Natural killer cell (primary cell): ENCODE measurements around the gene SACM1L. TPM values are rescaled to one million over a fixed set of nuclear protein-coding genes. Genes with fewer than 3 reads are reported as not detected.

Source experiments
- ATAC-seq, 3 donors: fragments of 150-1000 bp in 2 of 3; fragments of 200-7000 bp in 1 of 3; cut with Tn5 transposase; 1 replicate in 1 of 3; 2 replicates in 2 of 3; pipeline ENCODE4 v1.10.0; 2021; ENCODE audit warnings: mild to moderate bottlenecking in 2 of 3, moderate library complexity in 2 of 3
- DNase-seq, 2 donors: peaks; one replicate each; pipeline versions ENCODE4 v3.0.0 to v3.0.0-alpha.2; 2013 to 2021; ENCODE audit warnings: mixed read lengths in 1 of 2
- H3K27ac ChIP-seq: one replicate; pipeline ENCODE4 v1.5.1; 2013; ENCODE audit warnings: mild to moderate bottlenecking, low read length
- H3K27me3 ChIP-seq: one replicate; pipeline ENCODE4 v1.6.1; 2013; ENCODE audit warnings: low read length; ENCODE audit not compliant: control insufficient read depth, insufficient read depth
- H3K36me3 ChIP-seq: one replicate; pipeline ENCODE4 v1.6.1; 2013; ENCODE audit warnings: low read length; ENCODE audit not compliant: control insufficient read depth, insufficient read depth
- H3K4me1 ChIP-seq: one replicate; pipeline ENCODE4 v1.6.1; 2013; ENCODE audit warnings: low read length; ENCODE audit not compliant: control insufficient read depth, insufficient read depth
- H3K4me3 ChIP-seq: one replicate; pipeline ENCODE4 v1.5.1; 2013; ENCODE audit warnings: low read length
- H3K9me3 ChIP-seq: one replicate; pipeline ENCODE4 v1.6.1; 2013; ENCODE audit warnings: low read length; ENCODE audit not compliant: control insufficient read depth, insufficient read depth
- H3K27ac Mint-ChIP-seq, 2 donors: one replicate each; pipeline ENCODE4 v1.8.0; 2022; ENCODE audit warnings: mild to moderate bottlenecking in 2 of 2, mixed read lengths in 2 of 2, moderate library complexity in 1 of 2
- H3K27me3 Mint-ChIP-seq, 2 donors: one replicate each; pipeline ENCODE4 v1.8.0; 2022; ENCODE audit warnings: low read depth in 2 of 2, mixed read lengths in 2 of 2
- H3K36me3 Mint-ChIP-seq: one replicate; pipeline ENCODE4 v1.8.0; 2022; ENCODE audit warnings: mixed read lengths
- H3K4me1 Mint-ChIP-seq, 2 donors: one replicate each; pipeline ENCODE4 v1.8.0; 2022; ENCODE audit warnings: mixed read lengths in 2 of 2
- H3K4me3 Mint-ChIP-seq: one replicate; pipeline ENCODE4 v1.8.0; 2022; ENCODE audit warnings: mild to moderate bottlenecking, moderate library complexity, mixed read lengths
- H3K9me3 Mint-ChIP-seq, 2 donors: one replicate each; pipeline ENCODE4 v1.8.0; 2022; ENCODE audit warnings: mixed read lengths in 2 of 2
- WGBS: methylation state at CpG from one replicate; pipeline ENCODE4 v1.1.7; 2013; ENCODE audit warnings: missing lambda C conversion rate; ENCODE audit not compliant: insufficient coverage; 5-methylcytosine and 5-hydroxymethylcytosine counted together
- intact Hi-C: fragments of 100-400 bp; cut with micrococcal nuclease; formaldehyde crosslinking; loops from one replicate; pipeline ENCODE4 v1.14.2; 2022
- total RNA-seq, 4 donors: library from RNA; stranded (reverse); fragments of 120-200 nt in 1 of 4; gene quantifications; one replicate each; pipeline versions ENCODE4 v1.2.3 to v1.2.4, GENCODE V29; 2013 to 2022
- TF ChIP-seq, protein P1 (sequence below): fragments of 200-600 bp; IDR thresholded peaks from one replicate; pipeline ENCODE4 v1.8.0; 2022; ENCODE audit warnings: antibody characterized with exemption

SACM1L gene
- total RNA-seq, 3 donors from 2014 or later (not counting 1 experiment from before 2014, with no cell fraction given), result 93.2 to 110 (median 93.9) TPM

DNA sequence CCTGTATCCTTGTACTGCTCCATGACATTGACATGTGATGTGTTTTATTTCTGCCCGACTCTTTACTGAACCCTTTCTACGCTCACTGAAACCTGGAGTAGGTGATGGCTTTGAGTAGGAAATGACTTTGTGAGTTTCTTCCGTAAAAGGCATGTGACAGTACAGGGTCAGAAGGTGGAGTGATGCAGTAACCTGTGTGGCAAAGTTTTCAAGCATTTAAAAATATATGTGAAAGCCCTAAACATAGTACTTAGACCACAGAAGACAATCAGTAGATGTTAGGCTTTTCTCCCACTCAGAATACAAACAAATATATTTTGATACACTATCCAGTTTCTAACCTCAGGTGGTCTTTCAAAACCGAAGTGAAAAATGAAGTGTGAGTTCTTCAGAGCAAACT, 31.3 kb upstream of the SACM1L start:
- intact Hi-C loops, result loop anchor here (2.0 kb wide), 1 partner anchor 617 kb away; no protein-coding TSS in a partner anchor
- H3K27me3 Mint-ChIP-seq, result no peaks in the 10 kb centered on the region
- Histone ChIP-seq H3K27ac (no peak overlapping the region), H3K4me3 (no peak overlapping the region), H3K9me3 (no peaks in the 10 kb centered on the region), H3K27me3 (no peaks in the 10 kb centered on the region), H3K4me1 (peaks cover 3% of the 10 kb centered on the region), H3K36me3 (peaks cover 2% of the 10 kb centered on the region)
- ATAC-seq (no peak), DNase-seq (no peak)
- H3K4me1 Mint-ChIP-seq, result peaks cover 10 to 14% of the 10 kb centered on the region in 2 donors
- H3K27ac Mint-ChIP-seq, result no peak overlapping the region
- no peaks in the 10 kb centered on the region for H3K9me3 Mint-ChIP-seq
- TF ChIP-seq, protein P1, sequence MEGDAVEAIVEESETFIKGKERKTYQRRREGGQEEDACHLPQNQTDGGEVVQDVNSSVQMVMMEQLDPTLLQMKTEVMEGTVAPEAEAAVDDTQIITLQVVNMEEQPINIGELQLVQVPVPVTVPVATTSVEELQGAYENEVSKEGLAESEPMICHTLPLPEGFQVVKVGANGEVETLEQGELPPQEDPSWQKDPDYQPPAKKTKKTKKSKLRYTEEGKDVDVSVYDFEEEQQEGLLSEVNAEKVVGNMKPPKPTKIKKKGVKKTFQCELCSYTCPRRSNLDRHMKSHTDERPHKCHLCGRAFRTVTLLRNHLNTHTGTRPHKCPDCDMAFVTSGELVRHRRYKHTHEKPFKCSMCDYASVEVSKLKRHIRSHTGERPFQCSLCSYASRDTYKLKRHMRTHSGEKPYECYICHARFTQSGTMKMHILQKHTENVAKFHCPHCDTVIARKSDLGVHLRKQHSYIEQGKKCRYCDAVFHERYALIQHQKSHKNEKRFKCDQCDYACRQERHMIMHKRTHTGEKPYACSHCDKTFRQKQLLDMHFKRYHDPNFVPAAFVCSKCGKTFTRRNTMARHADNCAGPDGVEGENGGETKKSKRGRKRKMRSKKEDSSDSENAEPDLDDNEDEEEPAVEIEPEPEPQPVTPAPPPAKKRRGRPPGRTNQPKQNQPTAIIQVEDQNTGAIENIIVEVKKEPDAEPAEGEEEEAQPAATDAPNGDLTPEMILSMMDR, result no peak
- 88% methylated on average over 3 of the region's 4 CpGs for WGBS
- H3K36me3 Mint-ChIP-seq, result no peaks in the 10 kb centered on the region
- no peak overlapping the region for H3K4me3 Mint-ChIP-seq

- Histone ChIP-seq H3K36me3 (peaks cover 2% of the 10 kb centered on the region), H3K27me3 (no peaks in the 10 kb centered on the region), H3K27ac (no peak overlapping the region), H3K4me3 (no peak overlapping the region), H3K9me3 (no peaks in the 10 kb centered on the region), H3K4me1 (peaks cover 13% of the 10 kb centered on the region)
- Mint-ChIP-seq H3K4me1 (peaks cover 15 to 16% of the 10 kb centered on the region in 2 donors), H3K36me3 (no peaks in the 10 kb centered on the region), H3K9me3 (no peaks in the 10 kb centered on the region), H3K27me3 (no peaks in the 10 kb centered on the region), H3K27ac (peak overlapping the region; percentile 50 to 57), H3K4me3 (no peak overlapping the region)
- DNase-seq (peak in 1 of 2 donors; percentile 71), ATAC-seq (no peak)
- TF ChIP-seq, protein P1, result peak; percentile 83
- intact Hi-C loops, result loop anchor here (5.0 kb wide), 1 partner anchor 68 kb away; the partner anchor contains the start of gene LIMD1
- WGBS, result 79% methylated on average over 16 of the region's 19 CpGs
Measured at GRCh38 chr3:45659661-45660566, 29.3 kb upstream of the SACM1L start.

DNA sequence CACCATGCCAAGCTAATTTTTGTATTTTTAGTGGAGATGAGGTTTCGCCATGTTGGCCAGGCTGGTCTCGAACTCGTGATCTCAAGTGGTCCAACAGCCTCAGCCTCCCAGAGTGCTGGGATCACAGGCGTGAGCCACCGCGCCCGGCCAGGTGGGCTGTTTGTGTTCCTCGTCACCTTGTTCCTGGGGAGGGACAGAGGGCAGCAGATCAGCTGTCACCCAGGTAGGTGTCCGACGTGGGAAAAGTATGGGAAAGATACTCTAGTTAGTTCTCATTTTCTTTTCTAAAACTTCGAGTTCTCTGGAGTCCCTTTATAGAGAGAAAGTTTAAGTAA, 28.7 kb upstream of the SACM1L start:
- no peak overlapping the region for H3K27ac ChIP-seq
- WGBS, result 97% methylated on average over 11 of the region's 11 CpGs
- DNase-seq, result no peak
- H3K4me3 ChIP-seq, result no peak overlapping the region
- H3K27me3 Mint-ChIP-seq, result no peaks in the 10 kb centered on the region
- no peaks in the 10 kb centered on the region for H3K36me3 Mint-ChIP-seq
- intact Hi-C loops, result loop anchor here (5.0 kb wide), 1 partner anchor 68 kb away; the partner anchor contains the start of gene LIMD1
- no peak for ATAC-seq
- H3K4me3 Mint-ChIP-seq, result no peak overlapping the region
- no peaks in the 10 kb centered on the region for H3K9me3 ChIP-seq
- TF ChIP-seq, protein P1, result no peak
- H3K27me3 ChIP-seq, result no peaks in the 10 kb centered on the region
- peaks cover 2% of the 10 kb centered on the region for H3K36me3 ChIP-seq
- H3K4me1 Mint-ChIP-seq, result peaks cover 21% of the 10 kb centered on the region in 2 donors
- H3K9me3 Mint-ChIP-seq, result no peaks in the 10 kb centered on the region
- H3K27ac Mint-ChIP-seq, result peak overlapping the region in 1 of 2 donors; percentile 41
- H3K4me1 ChIP-seq, result peaks cover 20% of the 10 kb centered on the region
